Measurements from ENCODE around the gene CPLANE1. TPM values are rescaled to one million over a fixed set of nuclear protein-coding genes. Genes with fewer than 3 reads are reported as not detected.

The CPLANE1 gene
- total RNA-seq, 1 donor = 6.5 TPM

DNA sequence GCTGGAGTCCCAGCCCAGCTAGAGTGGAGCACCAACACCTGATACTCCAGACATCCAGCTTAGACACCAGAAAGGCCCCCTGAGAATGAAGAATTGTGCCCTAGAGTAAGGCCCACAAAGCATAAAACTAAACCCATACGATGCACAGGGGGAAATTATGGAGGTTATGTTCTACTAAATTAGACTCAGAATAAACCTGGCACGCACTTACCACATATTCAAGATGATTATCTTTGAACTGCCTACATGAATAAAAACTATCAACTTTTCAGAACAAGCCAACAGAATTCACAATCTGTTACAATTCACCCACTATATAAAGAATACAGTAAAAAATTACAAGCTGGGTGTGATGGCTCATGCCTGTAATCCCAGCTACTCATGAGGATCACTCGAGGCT lies 168.5 kb downstream of the CPLANE1 start:
- no peaks in the 10 kb centered on the region for H3K4me1 ChIP-seq (ENCODE audit: insufficient read depth, low read length)
- no peak overlapping the region for H3K4me3 ChIP-seq (ENCODE audit: low read length)
- H3K9me3 ChIP-seq (ENCODE audit: low read depth, low read length) = no peaks in the 10 kb centered on the region
- H3K27me3 ChIP-seq (ENCODE audit: insufficient read depth, low read length) = no peaks in the 10 kb centered on the region

GRCh38 chr5:37077146-37077545 lies 172.0 kb downstream of the CPLANE1 start:
- Histone ChIP-seq H3K27me3 (ENCODE audit: insufficient read depth, low read length) (no peaks in the 10 kb centered on the region), H3K4me1 (ENCODE audit: insufficient read depth, low read length) (no peaks in the 10 kb centered on the region), H3K4me3 (ENCODE audit: low read length) (no peak overlapping the region), H3K9me3 (ENCODE audit: low read depth, low read length) (no peaks in the 10 kb centered on the region)

DNA sequence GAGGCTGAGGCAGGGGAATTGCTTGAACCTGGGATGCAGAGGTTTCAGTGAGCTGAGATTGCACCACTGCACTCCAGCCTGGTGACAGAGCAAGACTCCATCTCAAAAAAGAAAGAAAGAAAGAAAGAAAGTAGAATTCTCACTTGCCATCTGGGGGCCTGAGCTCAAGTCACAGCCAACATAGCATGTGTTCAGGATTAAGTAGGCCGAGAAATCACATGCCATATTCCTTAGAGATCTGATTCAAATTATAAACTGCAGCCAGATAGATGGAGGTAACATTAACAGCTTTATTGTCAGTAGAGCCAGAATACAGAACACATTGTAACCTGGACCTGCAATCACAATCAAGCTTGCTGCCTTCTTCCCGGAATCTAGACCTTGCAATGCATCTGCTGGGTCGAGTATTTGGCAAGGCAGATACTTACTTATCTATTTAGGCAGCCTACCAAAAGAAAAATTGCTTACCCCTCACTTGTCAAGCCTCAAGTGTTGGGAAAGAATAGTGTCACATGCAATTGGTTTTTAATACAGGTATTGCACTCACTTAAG lies 173.7 kb downstream of the CPLANE1 start:
- no peaks in the 10 kb centered on the region for H3K9me3 ChIP-seq (ENCODE audit: low read depth, low read length)
- H3K4me3 ChIP-seq (ENCODE audit: low read length) = no peak overlapping the region
- no peaks in the 10 kb centered on the region for H3K4me1 ChIP-seq (ENCODE audit: insufficient read depth, low read length)
- no peaks in the 10 kb centered on the region for H3K27me3 ChIP-seq (ENCODE audit: insufficient read depth, low read length)

- no peaks in the 10 kb centered on the region for H3K27me3 ChIP-seq (ENCODE audit: insufficient read depth, low read length)
- H3K4me3 ChIP-seq (ENCODE audit: low read length) = no peak overlapping the region
- H3K9me3 ChIP-seq (ENCODE audit: low read depth, low read length) = no peaks in the 10 kb centered on the region
- no peaks in the 10 kb centered on the region for H3K4me1 ChIP-seq (ENCODE audit: insufficient read depth, low read length)
Measured at GRCh38 chr5:37071901-37072581, 177.1 kb downstream of the CPLANE1 start.

GRCh38 chr5:37071487-37071886 lies 177.7 kb downstream of the CPLANE1 start:
- H3K9me3 ChIP-seq (ENCODE audit: low read depth, low read length) = no peaks in the 10 kb centered on the region
- no peaks in the 10 kb centered on the region for H3K27me3 ChIP-seq (ENCODE audit: insufficient read depth, low read length)
- no peaks in the 10 kb centered on the region for H3K4me1 ChIP-seq (ENCODE audit: insufficient read depth, low read length)
- H3K4me3 ChIP-seq (ENCODE audit: low read length) = no peak overlapping the region

DNA sequence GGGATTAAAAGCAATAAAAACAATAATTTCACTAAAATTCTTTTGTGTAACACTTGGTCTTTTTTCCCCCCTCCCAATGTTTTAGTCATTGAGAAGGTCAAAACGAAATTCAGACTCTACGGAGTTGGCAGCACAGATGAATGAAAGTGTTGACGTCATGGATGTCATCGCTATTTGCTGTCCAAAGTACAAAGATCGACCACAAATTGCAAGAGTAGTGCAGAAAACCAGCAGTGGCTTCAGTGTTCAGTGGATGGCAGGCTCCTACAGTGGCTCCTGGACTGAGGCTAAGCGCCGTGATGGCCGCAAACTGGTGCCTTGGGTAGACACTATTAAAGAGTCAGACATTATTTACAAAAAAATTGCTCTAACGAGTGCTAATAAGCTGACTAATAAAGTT lies 184.7 kb downstream of the CPLANE1 start:
- H3K27me3 ChIP-seq (ENCODE audit: insufficient read depth, low read length) = no peaks in the 10 kb centered on the region
- no peaks in the 10 kb centered on the region for H3K4me1 ChIP-seq (ENCODE audit: insufficient read depth, low read length)
- no peak overlapping the region for H3K4me3 ChIP-seq (ENCODE audit: low read length)
- no peaks in the 10 kb centered on the region for H3K9me3 ChIP-seq (ENCODE audit: low read depth, low read length)

DNA sequence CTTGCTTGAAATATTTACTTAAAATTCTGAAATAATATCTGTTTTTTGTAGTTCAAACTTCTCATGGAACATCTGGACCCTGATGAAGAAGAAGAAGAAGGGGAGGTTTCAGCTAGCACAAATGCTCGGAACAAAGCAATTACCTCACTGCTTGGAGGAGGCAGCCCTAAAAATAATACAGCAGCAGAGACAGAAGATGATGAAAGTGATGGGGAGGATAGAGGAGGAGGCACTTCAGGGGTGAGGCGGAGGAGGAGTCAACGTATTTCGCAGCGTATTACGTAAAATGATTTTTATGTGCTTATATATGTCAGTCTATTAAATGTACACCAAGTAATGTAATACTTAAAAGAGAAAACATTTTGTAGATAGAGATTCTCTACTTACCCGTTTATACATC lies 185.4 kb downstream of the CPLANE1 start:
- no peak overlapping the region for H3K4me3 ChIP-seq (ENCODE audit: low read length)
- H3K9me3 ChIP-seq (ENCODE audit: low read depth, low read length) = no peaks in the 10 kb centered on the region
- H3K27me3 ChIP-seq (ENCODE audit: insufficient read depth, low read length) = no peaks in the 10 kb centered on the region
- no peaks in the 10 kb centered on the region for H3K4me1 ChIP-seq (ENCODE audit: insufficient read depth, low read length)

DNA sequence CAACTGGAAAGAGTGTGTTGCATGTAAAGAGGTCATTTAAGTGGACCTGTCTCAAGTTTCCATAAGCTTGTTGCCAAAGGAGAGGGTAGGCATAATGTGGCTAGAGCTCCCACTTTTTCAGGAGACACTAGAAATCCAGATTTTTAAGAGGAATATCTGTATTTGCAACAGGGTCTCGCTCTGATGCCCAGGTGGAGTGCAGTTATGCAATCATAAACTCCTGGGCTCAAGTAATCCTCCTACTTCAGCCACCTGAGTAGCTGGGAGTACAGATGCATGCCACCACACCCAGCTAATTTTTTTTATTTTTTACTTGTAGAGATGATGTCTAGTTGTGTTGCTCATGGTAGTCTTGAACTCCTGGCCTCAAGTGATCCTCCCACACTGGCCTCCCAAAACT lies 189.1 kb downstream of the CPLANE1 start:
- Histone ChIP-seq H3K27me3 (ENCODE audit: insufficient read depth, low read length) (no peaks in the 10 kb centered on the region), H3K9me3 (ENCODE audit: low read depth, low read length) (no peaks in the 10 kb centered on the region), H3K4me3 (ENCODE audit: low read length) (no peak overlapping the region), H3K4me1 (ENCODE audit: insufficient read depth, low read length) (no peaks in the 10 kb centered on the region)

- H3K4me3 ChIP-seq (ENCODE audit: low read length) = no peak overlapping the region
- H3K4me1 ChIP-seq (ENCODE audit: insufficient read depth, low read length) = no peaks in the 10 kb centered on the region
- no peaks in the 10 kb centered on the region for H3K9me3 ChIP-seq (ENCODE audit: low read depth, low read length)
- no peaks in the 10 kb centered on the region for H3K27me3 ChIP-seq (ENCODE audit: insufficient read depth, low read length)
Measured at GRCh38 chr5:37056762-37057161, 192.4 kb downstream of the CPLANE1 start.

Other genes starting within 250 kb of the CPLANE1 start
- 29.6 TPM for gene NUP155, start 121.7 kb upstream of the CPLANE1 start, total RNA-seq
- gene WDR70, start 129.9 kb upstream of the CPLANE1 start, total RNA-seq = 21.5 TPM

Data from mononuclear cell (primary cell).